Measurements from ENCODE around the gene UST.

UST gene

GRCh38 chr6:148837941-148838340 is 91.1 kb downstream of the UST start:
- Histone ChIP-seq H3K79me2 (ENCODE audit: control insufficient read depth, low read length) (no peaks in the 10 kb centered on the region), H3K9me3 (ENCODE audit: control insufficient read depth, insufficient read depth, low read length) (no peaks in the 10 kb centered on the region), H3K9me2 (replicated peaks; ENCODE audit: control insufficient read depth, low read length) (no peaks in the 10 kb centered on the region), H3F3A (ENCODE audit: control insufficient read depth, insufficient read depth) (no peaks in the 10 kb centered on the region), H3K27me3 (ENCODE audit: control insufficient read depth, low read length) (peaks cover 4% of the 10 kb centered on the region; the same call in 1 of the 2 replicates), H3K27ac (ENCODE audit: low read depth, low read length) (no peak overlapping the region), H3K36me3 (ENCODE audit: control insufficient read depth, low read length) (no peaks in the 10 kb centered on the region), H3K4me2 (ENCODE audit: low read length) (no peak overlapping the region), H3K4me3 (ENCODE audit: low read length) (no peak overlapping the region), H4K20me1 (ENCODE audit: control insufficient read depth, insufficient read depth, low read depth, low read length) (no peaks in the 10 kb centered on the region), H3K4me1 (ENCODE audit: control insufficient read depth, low read length) (no peaks in the 10 kb centered on the region)
- no peak for TF ChIP-seq CTCF (IDR thresholded peaks at IDR 0.05; ENCODE audit: low read depth, low read length, poor library complexity, severe bottlenecking)
- TF ChIP-seq EZH2phosphoT487 (IDR thresholded peaks at IDR 0.05; ENCODE audit: borderline replicate concordance, low read length) = no peak

GRCh38 chr6:148839044-148839443 is 92.2 kb downstream of the UST start:
- Histone ChIP-seq H3K27ac (ENCODE audit: low read depth, low read length) (no peak overlapping the region), H3K4me3 (ENCODE audit: low read length) (no peak overlapping the region), H3F3A (ENCODE audit: control insufficient read depth, insufficient read depth) (no peaks in the 10 kb centered on the region), H3K4me1 (ENCODE audit: control insufficient read depth, low read length) (no peaks in the 10 kb centered on the region), H4K20me1 (ENCODE audit: control insufficient read depth, insufficient read depth, low read depth, low read length) (no peaks in the 10 kb centered on the region), H3K27me3 (ENCODE audit: control insufficient read depth, low read length) (peaks cover 4% of the 10 kb centered on the region; the same call in 1 of the 2 replicates), H3K9me2 (replicated peaks; ENCODE audit: control insufficient read depth, low read length) (no peaks in the 10 kb centered on the region), H3K4me2 (ENCODE audit: low read length) (no peak overlapping the region), H3K36me3 (ENCODE audit: control insufficient read depth, low read length) (no peaks in the 10 kb centered on the region), H3K9me3 (ENCODE audit: control insufficient read depth, insufficient read depth, low read length) (no peaks in the 10 kb centered on the region), H3K79me2 (ENCODE audit: control insufficient read depth, low read length) (no peaks in the 10 kb centered on the region)
- TF ChIP-seq CTCF (IDR thresholded peaks at IDR 0.05; ENCODE audit: low read depth, low read length, poor library complexity, severe bottlenecking) (no peak), EZH2phosphoT487 (IDR thresholded peaks at IDR 0.05; ENCODE audit: borderline replicate concordance, low read length) (no peak)

- Histone ChIP-seq H3K9me3 (ENCODE audit: control insufficient read depth, insufficient read depth, low read length) (no peaks in the 10 kb centered on the region), H4K20me1 (ENCODE audit: control insufficient read depth, insufficient read depth, low read depth, low read length) (no peaks in the 10 kb centered on the region)
Observed at GRCh38 chr6:148840256-148840655, 93.4 kb downstream of the UST start.

More at GRCh38 chr6:148840256-148840655, 93.4 kb downstream of the UST start:
- TF ChIP-seq CTCF (IDR thresholded peaks at IDR 0.05; ENCODE audit: low read depth, low read length, poor library complexity, severe bottlenecking) (no peak), EZH2phosphoT487 (IDR thresholded peaks at IDR 0.05; ENCODE audit: borderline replicate concordance, low read length) (no peak)
- no peaks in the 10 kb centered on the region for H3K9me2 ChIP-seq (replicated peaks; ENCODE audit: control insufficient read depth, low read length)
- no peaks in the 10 kb centered on the region for H3K36me3 ChIP-seq (ENCODE audit: control insufficient read depth, low read length)
- no peak overlapping the region for H3K4me2 ChIP-seq (ENCODE audit: low read length)
- H3K4me1 ChIP-seq (ENCODE audit: control insufficient read depth, low read length) = no peaks in the 10 kb centered on the region
- no peaks in the 10 kb centered on the region for H3K79me2 ChIP-seq (ENCODE audit: control insufficient read depth, low read length)
- no peak overlapping the region for H3K27ac ChIP-seq (ENCODE audit: low read depth, low read length)
- no peak overlapping the region for H3K4me3 ChIP-seq (ENCODE audit: low read length)
- peaks cover 4% of the 10 kb centered on the region; the same call in 1 of the 2 replicates for H3K27me3 ChIP-seq (ENCODE audit: control insufficient read depth, low read length)
- H3F3A ChIP-seq (ENCODE audit: control insufficient read depth, insufficient read depth) = no peaks in the 10 kb centered on the region
